Head of caudate nucleus (tissue), 42 donors: ENCODE measurements around the gene NTM.
A peak's percentile ranks its signal among the peaks of the same experiment; 100 is the strongest.
"Not testable (repeated sequence)": the region's sequence is repeated elsewhere in the genome, so short reads cannot be mapped to it uniquely, and the experiment has no call there.

ENCODE experiments used
- DNase-seq, 42 donors: peaks; one replicate each; pipeline versions ENCODE4 v3.0.0 to v3.0.0-alpha.2; 2020 to 2021; ENCODE audit warnings: mixed read lengths in 7 of 42
- intact Hi-C: fragments of 100-400 bp; cut with DNase I; formaldehyde crosslinking; loops from one replicate; pipeline ENCODE4 v1.15.0; 2022

Gene NTM

DNA sequence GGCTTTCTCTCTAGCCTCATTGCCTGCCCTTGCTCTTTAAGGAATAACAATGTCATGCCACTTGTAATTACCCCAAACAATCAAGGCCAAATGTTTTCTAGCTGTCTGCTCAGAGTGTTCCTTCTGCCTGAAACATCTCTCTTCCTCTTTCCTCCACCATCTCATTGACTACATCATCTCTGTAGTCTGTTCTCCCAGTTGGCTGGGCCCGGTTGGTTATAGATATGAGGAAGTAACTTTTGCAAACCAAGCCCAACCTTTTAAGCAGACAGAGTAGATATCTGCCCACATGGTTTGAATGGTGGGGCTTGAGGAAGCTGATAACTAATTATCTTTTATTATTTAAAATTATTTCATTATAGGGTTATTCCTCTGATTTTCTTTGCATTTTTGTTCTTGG, 104.5 kb downstream of the NTM start:
- intact Hi-C loops = no loop called here

DNA sequence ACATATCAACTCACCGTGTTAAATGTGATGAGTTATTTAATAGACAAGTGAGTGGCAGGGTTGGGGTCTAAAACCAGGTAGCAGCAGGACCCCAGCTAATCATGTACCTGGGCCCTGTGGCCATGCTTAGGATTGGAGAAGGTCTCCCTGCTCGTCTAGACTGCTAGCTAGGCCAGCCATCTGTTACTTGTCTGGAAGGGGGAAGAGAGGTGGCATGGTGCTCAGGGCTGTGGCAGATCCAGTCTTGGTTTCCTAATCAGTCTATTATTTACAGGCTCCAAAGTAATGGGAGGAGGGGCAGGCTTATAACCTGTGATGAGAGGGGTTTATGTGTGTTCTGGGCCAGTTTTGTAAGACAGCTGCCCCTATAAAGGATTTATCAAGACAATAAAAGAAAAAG, 105.9 kb downstream of the NTM start:
- no peak for DNase-seq
- intact Hi-C loops = no loop called here

More for the DNA sequence above, 104.5 kb downstream of the NTM start:
- no peak for DNase-seq

DNA sequence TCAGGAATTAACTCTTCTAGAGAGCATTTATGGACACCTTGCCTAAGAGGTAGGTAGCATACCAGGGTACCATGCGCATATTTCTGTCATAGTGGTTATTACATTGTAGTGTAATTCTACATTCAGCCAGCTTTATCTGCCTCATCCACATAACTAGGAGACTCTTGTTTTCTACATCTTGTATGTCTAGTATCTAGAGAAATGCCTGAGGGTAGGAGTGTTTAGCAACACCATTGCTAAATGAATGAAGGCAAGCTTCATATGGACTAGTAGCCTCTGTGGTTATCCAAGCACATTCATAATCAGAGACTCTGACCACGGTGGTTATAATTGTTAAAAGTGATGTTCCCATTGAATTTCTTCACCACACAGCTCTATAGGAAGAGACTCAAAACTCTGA, 107.9 kb downstream of the NTM start:
- intact Hi-C loops = no loop called here
- no peak for DNase-seq

DNA sequence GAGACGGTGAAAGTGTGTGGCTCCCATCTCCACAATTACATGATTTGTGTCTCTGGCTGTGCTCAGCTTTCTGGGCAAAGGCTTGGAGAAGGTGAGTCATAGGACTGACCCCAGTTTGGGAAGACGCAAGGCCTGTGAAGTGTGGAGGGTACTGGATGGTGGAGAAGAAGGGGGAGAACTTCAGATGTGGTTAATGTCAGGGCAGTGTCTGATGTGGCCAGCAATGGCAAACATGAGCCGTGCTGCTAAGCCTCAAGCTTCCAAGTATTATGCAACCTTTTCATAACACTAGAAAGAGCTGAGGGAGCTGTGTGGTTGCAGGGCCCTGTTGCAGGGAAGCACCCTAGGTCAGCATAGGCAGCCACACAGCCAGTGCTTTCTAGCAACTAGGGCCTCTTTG, 110.9 kb downstream of the NTM start:
- intact Hi-C loops = no loop called here
- no peak for DNase-seq

DNA sequence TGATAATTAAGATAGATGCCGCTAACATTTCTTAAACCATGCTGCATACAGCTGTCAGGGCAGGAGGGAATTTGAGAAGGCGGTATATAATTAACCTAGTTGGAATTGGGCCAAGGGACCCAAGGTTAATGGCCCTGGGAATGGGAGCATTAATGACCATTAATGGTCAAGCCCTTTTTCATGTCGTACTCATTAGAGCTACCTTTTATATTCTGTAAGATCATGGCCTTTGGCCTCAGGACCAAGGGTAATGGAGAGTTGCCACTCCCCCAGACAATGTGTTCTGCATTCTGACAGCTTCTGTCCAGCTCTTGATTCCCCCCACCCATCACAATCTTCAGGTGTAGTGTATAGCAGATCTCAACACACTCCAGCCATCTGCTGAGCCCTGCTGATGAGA, 111.6 kb downstream of the NTM start:
- intact Hi-C loops = no loop called here
- DNase-seq = no peak

DNA sequence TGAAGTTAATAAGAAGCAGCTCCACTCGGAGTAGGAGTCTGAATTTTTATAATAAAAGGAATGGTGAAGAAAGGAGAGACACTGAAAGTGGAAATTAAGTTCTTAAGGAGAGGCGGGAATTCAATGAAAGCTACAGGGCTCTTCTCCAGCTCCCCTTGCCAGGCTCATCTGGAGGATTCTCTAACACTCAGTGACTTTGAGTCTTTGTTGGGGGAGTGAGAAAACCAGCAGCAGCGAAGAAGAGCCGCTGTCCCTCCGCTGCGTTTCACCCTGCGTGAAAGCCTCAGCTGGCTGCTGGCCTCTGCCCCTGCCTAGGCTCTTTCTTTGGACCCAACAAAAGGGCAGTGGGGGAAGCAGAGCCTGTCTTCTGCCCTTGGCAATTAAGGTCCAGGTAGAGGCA, 113.0 kb downstream of the NTM start:
- intact Hi-C loops = no loop called here

DNA sequence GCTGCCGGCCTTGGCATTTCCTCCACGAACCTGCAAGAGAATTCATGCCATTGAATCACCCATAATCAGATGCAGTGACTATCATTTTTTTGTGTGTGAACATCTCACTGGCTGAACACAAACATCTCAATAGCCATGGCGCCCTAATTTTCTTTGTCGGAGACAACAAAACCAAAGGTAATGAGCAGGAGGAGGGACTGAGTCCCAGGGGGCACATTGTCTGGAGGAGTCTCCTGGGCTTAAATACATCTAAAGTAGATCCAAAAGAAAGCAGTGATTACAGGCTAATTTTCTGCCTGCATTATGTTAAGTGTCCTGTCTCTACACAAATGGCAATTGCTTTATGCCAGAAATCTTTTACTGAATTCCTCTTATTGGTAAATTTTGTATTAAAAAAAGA, 113.5 kb downstream of the NTM start:
- DNase-seq = no peak
- intact Hi-C loops = no loop called here

More for the DNA sequence above, 113.0 kb downstream of the NTM start:
- no peak for DNase-seq

DNA sequence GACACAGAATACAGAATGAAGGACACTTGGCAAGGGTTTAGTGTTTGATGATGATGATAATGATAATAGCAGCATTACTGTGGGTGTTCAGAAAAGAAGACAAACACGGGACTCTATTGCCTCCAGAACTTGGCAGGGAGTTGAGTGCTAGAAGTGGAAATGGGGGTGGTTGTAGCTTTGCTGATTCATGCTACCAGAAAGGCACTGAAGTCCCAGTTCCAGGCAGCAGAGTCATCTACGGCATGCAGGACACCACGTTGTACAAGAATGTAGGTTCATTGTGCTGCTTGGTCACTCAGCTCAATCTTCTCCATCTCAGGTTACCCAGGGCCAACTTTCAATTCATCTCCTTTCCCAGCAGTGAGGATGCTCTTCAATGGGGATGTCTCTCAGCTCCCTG, 115.7 kb downstream of the NTM start:
- intact Hi-C loops = no loop called here

DNA sequence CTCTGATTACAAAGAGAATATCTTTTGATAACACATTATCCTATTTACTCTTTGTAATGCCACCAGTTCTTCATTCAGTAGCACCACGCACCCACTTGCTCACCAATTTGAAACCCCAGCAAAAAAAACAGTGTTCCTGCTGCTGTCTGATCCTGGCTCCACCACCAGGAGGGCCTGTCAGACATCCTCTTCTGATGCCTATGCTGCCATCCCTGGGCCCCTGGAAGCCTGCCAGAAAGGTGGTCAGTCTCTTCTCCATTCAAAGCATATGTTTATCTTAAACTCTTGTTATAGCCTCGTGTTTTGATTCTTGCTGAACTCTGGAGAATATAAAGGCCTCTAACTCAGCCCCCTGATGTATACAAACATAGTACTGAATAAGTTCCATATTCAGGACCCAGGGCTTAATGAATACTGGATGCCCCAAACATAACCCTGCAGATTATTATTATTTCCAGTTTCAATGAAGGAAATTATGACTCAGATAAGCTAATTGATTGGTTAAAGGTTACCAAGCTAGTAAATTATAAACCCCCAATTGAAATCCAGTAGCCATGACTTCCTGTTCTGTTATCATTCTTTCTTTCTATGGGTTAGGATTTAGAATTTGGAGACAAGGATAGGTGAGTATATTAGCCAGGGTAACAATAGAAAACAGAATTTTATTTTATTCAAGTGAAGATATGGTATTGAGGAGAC, 116.7 kb downstream of the NTM start:
- intact Hi-C loops = no loop called here
- DNase-seq = no peak

More for the DNA sequence above, 115.7 kb downstream of the NTM start:
- DNase-seq = peak in 11 of 42 donors; percentile 43 to 86 (median 51)

DNA sequence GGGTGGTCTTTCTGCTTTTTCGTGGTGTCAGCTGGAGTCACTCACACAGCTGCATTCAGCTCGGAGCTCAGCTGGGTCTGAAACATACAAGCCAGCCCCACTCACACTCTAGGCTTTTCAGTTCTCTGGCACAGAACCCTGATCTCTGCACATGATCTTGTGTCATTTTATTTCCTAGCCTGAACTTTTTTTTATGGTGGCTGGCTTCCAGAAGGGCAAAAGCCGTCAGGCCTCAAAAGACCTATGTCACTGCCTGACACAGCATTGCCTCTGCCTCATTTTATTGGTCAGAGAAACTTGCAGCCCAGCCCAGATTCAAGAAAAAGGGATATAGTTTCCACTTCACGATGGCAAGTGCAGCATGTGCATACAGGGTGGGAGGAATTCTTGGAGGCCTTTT, 117.8 kb downstream of the NTM start:
- intact Hi-C loops = no loop called here
- peak in 35 of 42 donors; percentile 29 to 88 (median 68) for DNase-seq

DNA sequence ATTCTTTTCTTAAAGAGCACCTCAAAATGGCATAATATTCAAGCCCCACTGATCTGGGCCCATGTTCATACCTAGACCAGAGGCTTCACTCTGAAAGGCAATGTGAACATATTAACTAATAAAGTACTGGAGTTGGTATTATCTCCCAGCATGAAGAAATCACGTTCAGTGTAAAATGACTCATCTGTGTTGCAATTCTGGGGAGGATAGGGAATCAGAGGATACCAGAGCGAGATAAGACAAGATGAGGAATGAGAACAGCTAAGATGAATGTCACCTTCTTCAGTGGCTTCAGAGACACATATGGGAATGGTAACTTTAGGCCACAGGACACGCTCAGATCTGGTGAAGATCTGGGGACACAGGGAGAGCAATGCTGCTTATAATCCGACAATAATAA, 121.1 kb downstream of the NTM start:
- intact Hi-C loops = no loop called here
- DNase-seq = no peak

DNA sequence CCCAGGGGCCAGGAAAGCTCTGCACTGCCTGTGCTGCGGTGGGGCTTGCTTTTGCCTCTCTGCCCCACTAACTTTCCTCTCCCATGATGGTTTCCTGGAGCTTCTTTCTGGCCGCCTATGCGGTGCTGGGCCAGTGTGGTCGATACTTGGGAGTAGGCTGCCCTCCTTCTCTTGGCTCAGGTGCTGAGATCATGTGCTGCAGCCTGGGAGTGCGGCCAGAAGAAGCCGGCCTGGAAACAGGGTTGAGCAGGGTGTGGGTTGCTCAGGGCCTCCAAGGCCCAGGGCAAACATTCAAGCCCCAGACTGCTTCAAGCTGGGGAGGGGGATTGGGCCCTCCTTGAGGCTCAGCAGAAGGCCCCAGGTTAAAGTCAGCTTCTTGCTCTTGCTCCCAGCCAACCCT, 125.0 kb downstream of the NTM start:
- intact Hi-C loops = no loop called here
- peak in 37 of 42 donors; percentile 27 to 84 (median 64) for DNase-seq

DNA sequence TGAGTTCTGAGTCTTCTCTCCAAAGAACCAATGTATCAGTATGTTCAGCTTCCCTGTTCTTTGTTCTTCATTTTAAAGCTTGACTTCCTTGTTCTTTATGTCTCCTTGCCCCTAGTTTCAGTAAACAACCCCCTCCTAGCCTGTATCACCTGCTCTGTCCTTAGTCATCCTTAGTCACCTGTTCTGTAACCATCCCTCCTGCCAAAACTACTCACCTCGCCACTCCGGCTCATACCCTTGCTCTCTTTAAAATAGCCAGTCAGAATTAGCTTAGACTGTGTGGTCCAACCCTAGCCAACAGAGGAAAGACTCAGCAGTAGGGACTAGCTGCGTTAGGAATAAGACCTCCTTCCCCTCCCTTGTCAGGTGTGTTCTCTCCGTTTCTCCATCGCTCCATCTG, 127.3 kb downstream of the NTM start:
- DNase-seq, intact Hi-C loops: not testable (repeated sequence)

DNA sequence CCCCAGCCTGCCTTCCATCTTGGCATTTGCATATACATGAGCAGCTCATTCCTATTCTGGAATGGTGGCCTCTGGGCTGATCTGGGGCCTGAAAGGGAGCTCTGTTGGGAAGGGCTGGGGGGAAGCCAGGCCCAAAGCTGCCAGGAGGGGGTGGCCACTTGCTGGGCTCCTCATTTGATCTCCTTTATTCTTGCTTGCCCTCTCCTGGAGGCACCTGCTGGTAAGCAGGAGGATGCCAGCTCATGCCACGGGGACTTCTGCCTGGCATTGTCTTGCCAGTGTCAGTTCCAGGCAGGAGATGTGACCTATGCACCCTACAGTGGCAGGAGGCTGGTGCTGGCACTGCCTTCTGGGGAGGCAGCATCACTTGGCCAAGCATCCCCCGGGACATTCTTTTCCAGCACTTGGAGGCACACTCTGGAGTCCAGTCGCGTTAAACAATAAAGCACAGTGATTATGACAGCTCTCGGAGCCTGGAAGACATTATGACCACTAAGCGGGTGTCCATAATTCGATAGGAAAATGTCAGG, 128.3 kb downstream of the NTM start:
- DNase-seq = peak in 39 of 42 donors; percentile 35 to 91 (median 64)
- intact Hi-C loops = no loop called here

DNA sequence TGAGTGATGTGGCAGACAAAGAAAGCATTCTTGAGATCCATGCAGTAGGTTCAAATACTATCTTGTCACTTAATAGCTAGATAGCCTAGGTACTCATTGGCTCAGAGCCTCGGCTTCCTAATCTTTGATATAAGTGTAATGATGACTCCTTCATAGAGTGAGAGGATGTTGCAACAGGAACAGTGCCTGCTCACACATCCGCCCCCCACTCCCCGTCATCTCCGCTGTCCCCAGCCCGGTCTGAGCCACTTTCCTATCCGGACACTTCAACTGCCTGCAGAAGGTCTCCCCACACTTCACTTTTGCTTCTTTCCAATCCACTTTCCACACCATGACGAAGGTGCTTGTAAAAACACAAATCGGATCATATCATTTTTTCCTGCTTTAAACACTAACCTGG, 128.8 kb downstream of the NTM start:
- peak in 4 of 42 donors; percentile 32 to 60 (median 46) for DNase-seq
- intact Hi-C loops = no loop called here

DNA sequence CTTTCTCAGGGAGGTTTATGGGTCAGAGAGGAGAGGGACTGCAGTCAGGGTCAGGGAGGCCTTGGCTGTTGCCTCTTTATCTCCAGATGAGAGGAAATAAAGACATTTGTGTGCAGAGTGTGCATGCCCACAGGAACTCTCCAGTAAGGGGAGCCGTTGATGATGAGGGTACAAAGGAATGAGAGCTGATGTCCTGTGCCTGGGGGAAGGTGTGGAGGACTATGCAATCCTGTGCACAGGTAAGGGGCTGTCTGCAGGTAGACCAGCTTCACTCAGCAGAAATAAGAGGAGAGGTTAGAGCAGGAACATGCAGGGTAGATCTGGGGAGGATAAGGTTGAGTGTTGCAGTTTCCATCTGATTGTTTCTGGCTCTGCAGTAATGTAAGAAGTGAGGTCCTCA, 132.6 kb downstream of the NTM start:
- DNase-seq = no peak
- intact Hi-C loops = loop anchor here (5.0 to 10.0 kb wide), 2 partner anchors 256 to 438 kb away; no protein-coding TSS in a partner anchor

DNA sequence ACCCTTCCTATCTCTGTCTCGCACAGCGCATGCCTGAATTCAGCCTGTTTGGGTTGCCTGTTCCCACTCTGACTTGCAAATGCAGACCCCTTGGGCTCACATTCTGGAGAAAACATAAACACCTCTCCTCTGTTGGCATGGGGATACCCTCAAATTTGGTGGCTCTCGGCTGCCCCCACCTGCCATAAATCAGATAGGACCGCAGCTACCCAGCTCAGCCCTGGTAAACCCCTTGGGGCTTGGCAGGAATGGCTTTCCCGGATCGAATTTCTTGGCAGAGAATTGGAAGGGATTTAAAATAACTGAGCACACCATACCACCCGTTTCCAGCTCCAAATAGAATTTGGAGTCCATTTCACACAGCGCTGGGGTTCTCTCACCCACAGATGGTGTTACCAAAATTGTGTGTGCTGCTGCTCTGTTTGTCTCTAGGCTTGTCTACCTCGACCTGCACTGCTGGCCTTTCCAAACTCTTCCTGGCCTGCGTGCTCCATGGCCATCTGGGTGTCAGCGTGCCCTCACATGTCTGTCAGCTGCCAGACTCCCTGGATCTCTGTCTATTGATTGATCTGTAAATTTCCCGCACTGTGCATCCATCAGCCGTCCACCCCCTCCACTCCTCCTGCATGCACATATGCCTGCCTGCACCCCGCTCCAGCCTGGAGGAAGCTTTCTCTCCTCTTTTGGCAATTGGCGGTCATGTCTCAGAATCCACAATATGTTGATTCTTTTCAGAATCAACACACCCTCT, 134.0 kb downstream of the NTM start:
- DNase-seq = peak; percentile 36 to 89 (median 74)
- intact Hi-C loops = loop anchor here (5.0 to 10.0 kb wide), 2 partner anchors 257 to 440 kb away; no protein-coding TSS in a partner anchor

DNA sequence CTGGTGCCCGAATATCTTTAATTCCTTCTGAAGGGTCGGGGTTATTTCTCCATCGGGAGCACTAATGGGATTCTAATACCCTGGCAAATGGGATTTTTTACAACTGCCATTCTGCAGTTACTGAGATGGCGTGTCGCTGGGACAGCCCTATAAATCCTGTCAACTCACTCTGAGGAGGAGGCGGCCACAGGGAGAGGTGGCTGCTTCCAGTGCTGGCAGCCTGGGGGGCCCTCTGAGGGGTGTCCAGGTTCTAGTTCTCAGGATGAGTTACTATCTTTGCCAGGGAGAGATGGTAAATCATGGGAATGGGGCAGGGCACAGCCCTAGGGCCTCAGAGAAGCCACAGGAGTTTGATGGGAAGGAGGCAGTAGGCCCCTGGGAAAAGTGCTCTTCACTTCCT, 135.9 kb downstream of the NTM start:
- no peak for DNase-seq
- intact Hi-C loops = loop anchor here (10.0 kb wide), 1 partner anchor 442 kb away; no protein-coding TSS in a partner anchor

DNA sequence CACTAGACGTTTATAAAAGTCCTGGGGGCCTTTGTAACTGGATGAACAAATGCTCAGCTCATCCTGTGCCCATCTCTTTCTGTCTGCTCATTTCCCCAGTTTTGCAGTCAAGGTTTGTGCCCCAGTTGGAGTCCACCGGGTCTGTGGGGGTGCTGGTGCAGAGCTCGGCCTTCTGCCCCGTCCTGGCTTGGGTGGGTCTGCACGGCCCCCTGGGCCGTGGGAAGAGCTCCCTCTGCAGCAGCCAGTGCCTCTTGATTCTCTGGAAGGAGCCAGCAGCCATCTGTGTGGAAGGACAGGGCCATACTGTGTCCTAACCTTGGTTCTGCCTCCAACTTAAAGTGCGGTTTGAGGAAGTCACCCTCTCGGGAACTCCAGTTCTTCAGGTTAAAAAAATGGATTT, 140.2 kb downstream of the NTM start:
- intact Hi-C loops = no loop called here
- no peak for DNase-seq

DNA sequence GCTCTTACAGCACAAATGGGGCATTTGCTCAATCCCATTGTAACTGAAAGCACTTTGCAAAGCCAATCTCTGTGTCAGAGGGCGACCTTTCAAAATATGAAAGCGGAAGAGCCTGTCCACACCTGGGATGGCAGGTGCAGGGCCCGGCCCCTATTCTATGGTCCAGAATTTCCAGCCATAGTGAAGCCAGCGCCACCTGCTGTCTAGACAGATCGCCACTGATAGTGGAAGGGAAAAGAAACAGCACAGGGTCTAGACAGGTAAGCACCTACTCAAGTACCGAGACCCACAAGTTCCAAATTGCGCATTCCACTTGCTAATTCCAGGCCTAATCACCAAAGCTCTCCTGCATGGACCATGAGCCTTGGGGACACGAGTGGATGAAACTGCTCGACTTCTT, 141.4 kb downstream of the NTM start:
- intact Hi-C loops = no loop called here
- peak in 26 of 42 donors; percentile 22 to 77 (median 54) for DNase-seq
